Type B pancreatic cell (in vitro differentiated cells): Measurements from ENCODE around the gene EHBP1L1. TPM values are rescaled to one million over a fixed set of nuclear protein-coding genes. Genes with fewer than 3 reads are reported as not detected.
A peak's percentile ranks its signal among the peaks of the same experiment; 100 is the strongest.

Source experiments
- DNase-seq: peaks from one replicate; pipeline ENCODE4 v3.0.0; 2021; ENCODE audit warnings: mixed read lengths; ENCODE audit not compliant: unreplicated experiment; ENCODE audit errors: extremely low spot score
- H3K27ac Mint-ChIP-seq: 2 replicates; pipeline ENCODE4 v1.8.0; 2021; ENCODE audit warnings: mild to moderate bottlenecking, mixed read lengths
- H3K27me3 Mint-ChIP-seq: 2 replicates; pipeline ENCODE4 v1.8.0; 2021; ENCODE audit warnings: mixed read lengths
- H3K36me3 Mint-ChIP-seq: 2 replicates; pipeline ENCODE4 v1.8.0; 2021; ENCODE audit warnings: mixed read lengths
- H3K4me1 Mint-ChIP-seq: one replicate; pipeline ENCODE4 v1.8.0; 2021; ENCODE audit warnings: mixed read lengths; ENCODE audit not compliant: unreplicated experiment
- H3K4me3 Mint-ChIP-seq: 2 replicates; pipeline ENCODE4 v1.8.0; 2021; ENCODE audit warnings: mild to moderate bottlenecking, mixed read lengths
- H3K9me3 Mint-ChIP-seq: 2 replicates; pipeline ENCODE4 v1.8.0; 2021; ENCODE audit warnings: mixed read lengths
- total RNA-seq: library from RNA; stranded (reverse); gene quantifications from 2 replicates; pipeline ENCODE4 v1.2.1, GENCODE V29; 2021; ENCODE audit warnings: low replicate concordance
- TF ChIP-seq, protein P1 (sequence below): fragments of 200-600 bp; sonication (generic); conservative IDR thresholded peaks from 2 replicates; pipeline ENCODE4 v1.5.0; 2021; ENCODE audit warnings: antibody characterized with exemption, mild to moderate bottlenecking

Gene EHBP1L1
- total RNA-seq, 1 donor from 2014 or later, result 14.7 TPM

DNA sequence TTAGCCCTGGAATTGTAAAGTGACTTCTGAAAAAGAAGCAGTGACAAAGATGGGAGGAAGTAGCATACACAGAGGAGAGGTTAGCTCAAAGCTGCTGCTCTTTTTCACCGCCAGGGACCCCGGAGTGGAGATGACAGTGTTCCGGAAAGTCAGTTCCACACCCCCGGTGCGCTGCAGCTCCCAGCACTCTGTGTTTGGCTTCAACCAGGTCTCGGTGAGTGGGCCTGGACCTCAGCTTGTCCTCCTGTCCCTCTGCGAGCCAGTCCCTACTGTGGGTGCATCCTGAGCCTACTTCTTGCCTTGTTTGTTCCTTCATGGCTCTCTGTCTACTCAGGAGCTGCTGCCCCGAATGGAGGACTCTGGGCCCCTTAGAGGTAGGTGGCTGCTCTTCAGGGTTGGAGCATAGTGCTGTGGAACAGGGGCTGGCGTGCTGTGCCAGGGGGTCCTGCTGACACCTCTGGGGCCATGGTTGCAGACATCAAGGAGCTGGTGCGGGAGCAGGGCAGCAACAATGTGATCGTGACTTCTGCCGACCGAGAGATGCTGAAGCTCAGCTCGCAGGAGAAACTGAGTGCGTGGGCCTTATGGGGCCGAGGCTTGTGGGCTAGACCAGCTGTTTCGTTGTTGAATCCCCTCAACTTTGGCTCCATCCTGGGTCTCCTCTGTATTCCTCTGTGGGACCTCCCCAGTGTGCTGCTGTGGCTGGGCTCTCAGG, 41.4 kb downstream of the EHBP1L1 start:
- H3K27me3 Mint-ChIP-seq, result no peaks in the 10 kb centered on the region
- DNase-seq, result no peak
- H3K4me1 Mint-ChIP-seq, result peaks cover 11% of the 10 kb centered on the region
- H3K36me3 Mint-ChIP-seq, result peaks cover 1% of the 10 kb centered on the region
- H3K9me3 Mint-ChIP-seq, result no peaks in the 10 kb centered on the region
- peak overlapping the region; percentile 96 for H3K4me3 Mint-ChIP-seq
- TF ChIP-seq, protein P1, sequence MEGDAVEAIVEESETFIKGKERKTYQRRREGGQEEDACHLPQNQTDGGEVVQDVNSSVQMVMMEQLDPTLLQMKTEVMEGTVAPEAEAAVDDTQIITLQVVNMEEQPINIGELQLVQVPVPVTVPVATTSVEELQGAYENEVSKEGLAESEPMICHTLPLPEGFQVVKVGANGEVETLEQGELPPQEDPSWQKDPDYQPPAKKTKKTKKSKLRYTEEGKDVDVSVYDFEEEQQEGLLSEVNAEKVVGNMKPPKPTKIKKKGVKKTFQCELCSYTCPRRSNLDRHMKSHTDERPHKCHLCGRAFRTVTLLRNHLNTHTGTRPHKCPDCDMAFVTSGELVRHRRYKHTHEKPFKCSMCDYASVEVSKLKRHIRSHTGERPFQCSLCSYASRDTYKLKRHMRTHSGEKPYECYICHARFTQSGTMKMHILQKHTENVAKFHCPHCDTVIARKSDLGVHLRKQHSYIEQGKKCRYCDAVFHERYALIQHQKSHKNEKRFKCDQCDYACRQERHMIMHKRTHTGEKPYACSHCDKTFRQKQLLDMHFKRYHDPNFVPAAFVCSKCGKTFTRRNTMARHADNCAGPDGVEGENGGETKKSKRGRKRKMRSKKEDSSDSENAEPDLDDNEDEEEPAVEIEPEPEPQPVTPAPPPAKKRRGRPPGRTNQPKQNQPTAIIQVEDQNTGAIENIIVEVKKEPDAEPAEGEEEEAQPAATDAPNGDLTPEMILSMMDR, result no peak
- peak overlapping the region; percentile 91 for H3K27ac Mint-ChIP-seq

- H3K4me3 Mint-ChIP-seq, result no peak overlapping the region
- TF ChIP-seq, protein P1, result no peak
- no peaks in the 10 kb centered on the region for H3K27me3 Mint-ChIP-seq
- no peaks in the 10 kb centered on the region for H3K9me3 Mint-ChIP-seq
- H3K4me1 Mint-ChIP-seq, result peaks cover 8% of the 10 kb centered on the region
- H3K36me3 Mint-ChIP-seq, result no peaks in the 10 kb centered on the region
- no peak overlapping the region for H3K27ac Mint-ChIP-seq
- DNase-seq, result no peak
Observed at GRCh38 chr11:65617990-65618751, 42.3 kb downstream of the EHBP1L1 start.

GRCh38 chr11:65618763-65619162, 42.9 kb downstream of the EHBP1L1 start:
- Mint-ChIP-seq H3K36me3 (no peaks in the 10 kb centered on the region), H3K4me1 (peaks cover 8% of the 10 kb centered on the region), H3K9me3 (no peaks in the 10 kb centered on the region), H3K4me3 (no peak overlapping the region), H3K27ac (no peak overlapping the region), H3K27me3 (no peaks in the 10 kb centered on the region)
- DNase-seq, result no peak
- TF ChIP-seq, protein P1, result no peak

GRCh38 chr11:65619281-65619928, 43.6 kb downstream of the EHBP1L1 start:
- Mint-ChIP-seq H3K4me1 (peaks cover 8% of the 10 kb centered on the region), H3K27me3 (no peaks in the 10 kb centered on the region), H3K27ac (no peak overlapping the region), H3K4me3 (no peak overlapping the region), H3K36me3 (no peaks in the 10 kb centered on the region), H3K9me3 (no peaks in the 10 kb centered on the region)
- TF ChIP-seq, protein P1, result no peak
- DNase-seq, result no peak

GRCh38 chr11:65620666-65621065, 44.8 kb downstream of the EHBP1L1 start:
- H3K27me3 Mint-ChIP-seq, result no peaks in the 10 kb centered on the region
- TF ChIP-seq, protein P1, result no peak
- no peak overlapping the region for H3K27ac Mint-ChIP-seq
- DNase-seq, result no peak
- peaks cover 8% of the 10 kb centered on the region for H3K4me1 Mint-ChIP-seq
- no peaks in the 10 kb centered on the region for H3K9me3 Mint-ChIP-seq
- no peaks in the 10 kb centered on the region for H3K36me3 Mint-ChIP-seq
- H3K4me3 Mint-ChIP-seq, result no peak overlapping the region
